Measurements from ENCODE around the gene PXDC1.
"Not testable (repeated sequence)": the region's sequence is repeated elsewhere in the genome, so short reads cannot be mapped to it uniquely, and the experiment has no call there.

PXDC1 gene

GRCh38 chr6:3707751-3708412 lies 43.6 kb downstream of the PXDC1 start:
- no peak for DNase-seq

- no peak for DNase-seq
These were observed 44.5 kb downstream of the PXDC1 start for GRCh38 chr6:3707024-3707423.

GRCh38 chr6:3706547-3706946 lies 45.0 kb downstream of the PXDC1 start:
- no peak for DNase-seq

GRCh38 chr6:3701631-3702030 lies 49.9 kb downstream of the PXDC1 start:
- no peak for DNase-seq

- no peak for DNase-seq
These were observed 52.3 kb downstream of the PXDC1 start for GRCh38 chr6:3699231-3699630.

GRCh38 chr6:3698021-3698420 lies 53.5 kb downstream of the PXDC1 start:
- DNase-seq: no peak

- no peak for DNase-seq
These were observed 53.9 kb downstream of the PXDC1 start for GRCh38 chr6:3697609-3698008.

- no peak for DNase-seq
These were observed 54.9 kb downstream of the PXDC1 start for GRCh38 chr6:3696525-3697088.

GRCh38 chr6:3695065-3695817 lies 56.3 kb downstream of the PXDC1 start:
- DNase-seq: no peak

- DNase-seq: no peak
These were observed 57.7 kb downstream of the PXDC1 start for GRCh38 chr6:3693831-3694230.

- DNase-seq: no peak
These were observed 61.0 kb downstream of the PXDC1 start for GRCh38 chr6:3690506-3690905.

- DNase-seq: no peak
These were observed 63.7 kb downstream of the PXDC1 start for GRCh38 chr6:3687847-3688246.

GRCh38 chr6:3683331-3683730 lies 68.2 kb downstream of the PXDC1 start:
- DNase-seq: no peak

GRCh38 chr6:3678946-3679345 lies 72.6 kb downstream of the PXDC1 start:
- no peak for DNase-seq

GRCh38 chr6:3677751-3678150 lies 73.8 kb downstream of the PXDC1 start:
- DNase-seq: not testable (repeated sequence)

GRCh38 chr6:3677351-3677750 lies 74.2 kb downstream of the PXDC1 start:
- DNase-seq: not testable (repeated sequence)

Data from stimulated activated naive CD4-positive, alpha-beta T cell (primary cell).